H1 (cell line): ENCODE results near the gene CCDC182.

ENCODE experiments used
- POLR2A ChIP-seq, 2 experiments: IDR thresholded peaks; 1 replicate in 1 of 2; 2 replicates in 1 of 2; pipeline ENCODE4 v1.6.1; 2011; ENCODE audit warnings: low read depth in 2 of 2, low read length in 2 of 2, mild to moderate bottlenecking in 2 of 2; ENCODE audit errors: control extremely low read depth in 1 of 2
- POLR2AphosphoS5 ChIP-seq: IDR thresholded peaks from 2 replicates; pipeline ENCODE4 v1.6.1; 2011; ENCODE audit warnings: low read depth, low read length

DNA sequence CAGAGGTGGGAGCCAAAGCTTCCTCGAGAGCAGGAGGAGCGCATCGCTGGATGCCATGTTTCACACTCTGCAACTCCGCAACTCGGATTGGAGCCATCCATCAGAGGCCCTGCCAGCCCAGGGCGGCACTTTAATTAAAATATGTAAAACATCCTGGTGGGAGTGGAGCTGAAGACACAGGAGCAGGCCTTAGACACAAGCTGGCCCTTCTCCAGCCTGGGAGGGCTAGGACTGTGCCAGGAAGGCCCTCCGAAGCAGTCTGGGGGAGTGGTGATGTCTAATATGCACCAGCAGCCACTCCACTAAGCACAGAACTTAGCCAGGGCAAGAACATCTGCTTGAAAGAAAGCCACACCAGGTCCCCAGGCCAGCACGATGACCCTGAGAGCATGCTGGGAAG is 5.8 kb upstream of the CCDC182 start:
- TF ChIP-seq POLR2A (IDR thresholded peaks at IDR 0.05; ENCODE audit: control extremely low read depth in 1 of 2, low read depth in 2 of 2, low read length in 2 of 2) = no peak
- no peak for TF ChIP-seq POLR2AphosphoS5
